Measurements from ENCODE around the gene TRPM3. TPM values are rescaled to one million over a fixed set of nuclear protein-coding genes. Genes with fewer than 3 reads are reported as not detected.

Gene TRPM3
- total RNA-seq, 1 experiment from 2014 or later = 0.26 TPM

GRCh38 chr9:70805949-70806348 lies 315.5 kb downstream of the TRPM3 start:
- Histone ChIP-seq H3K36me3 (ENCODE audit: low read depth) (no peaks in the 10 kb centered on the region), H3K4me2 (no peak overlapping the region), H3K27ac (no peak overlapping the region), H3K4me3 (no peak overlapping the region), H2AFZ (no peak overlapping the region), H3K9me2 (ENCODE audit: insufficient read depth) (no peaks in the 10 kb centered on the region), H4K20me1 (ENCODE audit: insufficient read depth) (no peaks in the 10 kb centered on the region), H3K79me2 (ENCODE audit: low read depth) (no peaks in the 10 kb centered on the region), H3K4me1 (replicated peaks; ENCODE audit: insufficient read depth) (no peaks in the 10 kb centered on the region), H3K9me3 (ENCODE audit: insufficient read depth, low read depth) (no peaks in the 10 kb centered on the region), H3F3A (ENCODE audit: insufficient read depth, low read depth) (no peaks in the 10 kb centered on the region), H3K27me3 (ENCODE audit: insufficient read depth, low read depth) (no peaks in the 10 kb centered on the region)
- ChIA-PET CTCF (no interaction called here), POLR2A (ENCODE audit: unreplicated experiment) (no interaction called here)
- DNase-seq = no peak
- TF ChIP-seq EZH2 (IDR thresholded peaks at IDR 0.05; ENCODE audit: low read depth) (no peak), CTCF (conservative IDR thresholded peaks at IDR 0.05) (no peak)
- intact Hi-C loops (cut with micrococcal nuclease; ENCODE audit: unreplicated experiment) = loop anchor here (5.0 kb wide), 1 partner anchor 51 kb away; no protein-coding TSS in a partner anchor
- BruUV-seq (replicated peaks) = no TSS peak

GRCh38 chr9:70802758-70803436 lies 318.5 kb downstream of the TRPM3 start:
- intact Hi-C loops (cut with micrococcal nuclease; ENCODE audit: unreplicated experiment) = no loop called here
- Histone ChIP-seq H3K4me1 (replicated peaks; ENCODE audit: insufficient read depth) (no peaks in the 10 kb centered on the region), H3K27ac (no peak overlapping the region), H3K4me3 (no peak overlapping the region), H3K36me3 (ENCODE audit: low read depth) (no peaks in the 10 kb centered on the region), H3K27me3 (ENCODE audit: insufficient read depth, low read depth) (no peaks in the 10 kb centered on the region), H3K9me3 (ENCODE audit: insufficient read depth, low read depth) (no peaks in the 10 kb centered on the region), H3K9me2 (ENCODE audit: insufficient read depth) (no peaks in the 10 kb centered on the region), H3F3A (ENCODE audit: insufficient read depth, low read depth) (no peaks in the 10 kb centered on the region), H3K79me2 (ENCODE audit: low read depth) (no peaks in the 10 kb centered on the region), H2AFZ (no peak overlapping the region), H3K4me2 (no peak overlapping the region), H4K20me1 (ENCODE audit: insufficient read depth) (no peaks in the 10 kb centered on the region)
- CTCF ChIA-PET = no interaction called here
- DNase-seq = no peak
- no TSS peak for BruUV-seq (replicated peaks)
- no peak for TF ChIP-seq EZH2 (IDR thresholded peaks at IDR 0.05; ENCODE audit: low read depth)
- no peak for TF ChIP-seq CTCF (conservative IDR thresholded peaks at IDR 0.05)
- POLR2A ChIA-PET (ENCODE audit: unreplicated experiment) = no interaction called here

- H3K9me3 ChIP-seq (ENCODE audit: insufficient read depth, low read depth) = no peaks in the 10 kb centered on the region
- no peaks in the 10 kb centered on the region for H3K79me2 ChIP-seq (ENCODE audit: low read depth)
- DNase-seq = no peak
- no TSS peak for BruUV-seq (replicated peaks)
- no peak for TF ChIP-seq EZH2 (IDR thresholded peaks at IDR 0.05; ENCODE audit: low read depth)
- no peak for TF ChIP-seq CTCF (conservative IDR thresholded peaks at IDR 0.05)
- intact Hi-C loops (cut with micrococcal nuclease; ENCODE audit: unreplicated experiment) = no loop called here
- no peaks in the 10 kb centered on the region for H4K20me1 ChIP-seq (ENCODE audit: insufficient read depth)
- H3K4me2 ChIP-seq = no peak overlapping the region
- no peaks in the 10 kb centered on the region for H3F3A ChIP-seq (ENCODE audit: insufficient read depth, low read depth)
- H2AFZ ChIP-seq = no peak overlapping the region
- POLR2A ChIA-PET (ENCODE audit: unreplicated experiment) = no interaction called here
- no peak overlapping the region for H3K4me3 ChIP-seq
- no peak overlapping the region for H3K27ac ChIP-seq
- H3K36me3 ChIP-seq (ENCODE audit: low read depth) = no peaks in the 10 kb centered on the region
- CTCF ChIA-PET = no interaction called here
- H3K27me3 ChIP-seq (ENCODE audit: insufficient read depth, low read depth) = no peaks in the 10 kb centered on the region
- H3K4me1 ChIP-seq (replicated peaks; ENCODE audit: insufficient read depth) = no peaks in the 10 kb centered on the region
- no peaks in the 10 kb centered on the region for H3K9me2 ChIP-seq (ENCODE audit: insufficient read depth)
Measured at GRCh38 chr9:70802206-70802605, 319.2 kb downstream of the TRPM3 start.
